GM12878 (cell line): Measurements from ENCODE around the gene SIGLEC6. TPM values are rescaled to one million over a fixed set of nuclear protein-coding genes. Genes with fewer than 3 reads are reported as not detected.

Experiments used
- ATAC-seq: fragments of 200-7000 bp; cut with Tn5 transposase; 3 replicates; pipeline ENCODE4 v1.9.1; 2020; ENCODE audit warnings: mild to moderate bottlenecking, moderate library complexity
- BruUV-seq: library from RNA; stranded (reverse); fragments of 400-500 nt; replicated peaks from 2 replicates; lab custom pipeline; 2021; lab: Mats Ljungman, UMichigan
- CTCF ChIA-PET: fragments of 300-600 bp; sonication (Branson Sonifier 250); formaldehyde crosslinking; extraction: SDS; loops from one replicate; lab custom pipeline; 2021; ENCODE audit warnings: inconsistent platforms; lab: Yijun Ruan, JAX
- POLR2A ChIA-PET: fragments of 350-600 bp; formaldehyde crosslinking; extraction: SDS; loops from one replicate; lab custom pipeline; 2021; ENCODE audit warnings: inconsistent platforms; lab: Charles Lee
- RAD21 ChIA-PET: fragments of 300-600 bp; sonication (Branson Sonifier 250); formaldehyde crosslinking; loops from one replicate; lab custom pipeline; 2023; ENCODE audit warnings: antibody characterized with exemption; ENCODE audit not compliant: unreplicated experiment; lab: Charles Lee
- SMC1A ChIA-PET: fragments of 300-600 bp; sonication (Branson Sonifier 250); formaldehyde crosslinking; loops from one replicate; lab custom pipeline; 2023; ENCODE audit not compliant: unreplicated experiment, uncharacterized antibody; lab: Charles Lee
- DNase-seq: peaks from one replicate; pipeline ENCODE4 v3.0.0-alpha.2; 2011; ENCODE audit warnings: low read depth, low spot score
- FAIRE-seq: peaks from 3 replicates; lab custom pipeline; 2011; peaks lifted over from hg19 to GRCh38; lab: Jason Lieb, UNC
- H2AFZ ChIP-seq: 2 replicates; pipeline ENCODE4 v1.6.0; 2011; ENCODE audit warnings: low read depth, low read length, control low read depth; ENCODE audit not compliant: control insufficient read depth
- H3K27ac ChIP-seq: 2 replicates; pipeline ENCODE4 v1.5.1; 2011; ENCODE audit warnings: control low read depth; ENCODE audit not compliant: control insufficient read depth, insufficient read depth
- H3K27me3 ChIP-seq, 2 experiments: replicated peaks in 1 of 2; 2 replicates each; pipeline versions ENCODE4 v1.6.0 to v1.6.1; 2011; ENCODE audit warnings: low read length in 1 of 2; ENCODE audit not compliant: control insufficient read depth in 2 of 2, insufficient read depth in 2 of 2
- H3K36me3 ChIP-seq, 2 experiments: 2 replicates each; pipeline ENCODE4 v1.5.1; 2011; ENCODE audit warnings: low read length in 1 of 2; ENCODE audit not compliant: control insufficient read depth in 2 of 2, insufficient read depth in 2 of 2
- H3K4me1 ChIP-seq: 2 replicates; pipeline ENCODE4 v1.6.1; 2011; ENCODE audit warnings: mild to moderate bottlenecking, low read length, moderate library complexity, mixed read lengths; ENCODE audit not compliant: control insufficient read depth, insufficient read depth
- H3K4me2 ChIP-seq: 2 replicates; pipeline ENCODE4 v1.6.0; 2011; ENCODE audit warnings: control low read depth; ENCODE audit not compliant: control insufficient read depth, insufficient read depth
- H3K4me3 ChIP-seq: fragments of 200-600 bp; sonication (generic); 2 replicates; pipeline ENCODE4 v1.5.1; 2016
- H3K79me2 ChIP-seq: 2 replicates; pipeline ENCODE4 v1.6.0; 2011; ENCODE audit warnings: low read length; ENCODE audit not compliant: control insufficient read depth, insufficient read depth
- H3K9ac ChIP-seq: 2 replicates; pipeline ENCODE4 v1.8.0; 2011; ENCODE audit warnings: low read length, control low read depth, mixed read lengths; ENCODE audit not compliant: control insufficient read depth, insufficient read depth
- H3K9me3 ChIP-seq: replicated peaks from 3 replicates; pipeline ENCODE4 v1.5.1; 2011; ENCODE audit warnings: mild to moderate bottlenecking, low read length; ENCODE audit not compliant: control insufficient read depth, insufficient read depth
- H4K20me1 ChIP-seq: 2 replicates; pipeline ENCODE4 v1.6.0; 2011; ENCODE audit not compliant: control insufficient read depth, insufficient read depth
- HCFC1 ChIP-seq: fragments of 150-350 bp; IDR thresholded peaks from 2 replicates; pipeline ENCODE4 v1.6.1; 2014; ENCODE audit warnings: low read length
- IKZF1 ChIP-seq: fragments of 450-650 bp; conservative IDR thresholded peaks from 2 replicates; pipeline ENCODE4 v1.6.1; 2017; ENCODE audit warnings: antibody characterized with exemption, mild to moderate bottlenecking
- PAX8 ChIP-seq: fragments of 450-650 bp; IDR thresholded peaks from 2 replicates; pipeline ENCODE4 v1.6.1; 2017; ENCODE audit warnings: mild to moderate bottlenecking, moderate library complexity
- RB1 ChIP-seq: fragments of 450-650 bp; formaldehyde crosslinking; IDR thresholded peaks from 2 replicates; pipeline ENCODE4 v1.6.1; 2017; ENCODE audit warnings: mild to moderate bottlenecking, borderline replicate concordance
- SPI1 ChIP-seq: IDR thresholded peaks from 2 replicates; pipeline ENCODE4 v1.6.1; 2011; ENCODE audit warnings: low read depth, mild to moderate bottlenecking, low read length, moderate library complexity, borderline replicate concordance; ENCODE audit not compliant: insufficient read depth
- WGBS: methylation state at CpG from one replicate; pipeline ENCODE4 v1.1.6; 2016; ENCODE audit warnings: low lambda C conversion rate; ENCODE audit not compliant: insufficient replicate concordance, insufficient coverage; ENCODE audit errors: missing lambda C conversion rate; 5-methylcytosine and 5-hydroxymethylcytosine counted together
- in situ Hi-C: fragments of 300-500 bp; cut with MboI; formaldehyde crosslinking; loops from 9 replicates; pipeline ENCODE4 v1.14.3; 2018; ENCODE audit warnings: mixed read lengths
- intact Hi-C: fragments of 100-400 bp; cut with micrococcal nuclease; formaldehyde crosslinking; loops from one replicate; pipeline ENCODE4 v1.14.2; 2022; ENCODE audit not compliant: unreplicated experiment
- polyA plus RNA-seq, 11 experiments: library from polyadenylated mRNA; depleted of rRNA in 4 of 11; unstranded in 6 of 11; stranded (reverse) in 5 of 11; fragments of >200 nt; fragmentation: Nextera tagmentation in 4 of 11; fragmentation: Illumina TruSeq in 1 of 11; extraction: Ambion mirVana in 4 of 11; extraction: Trizol in 1 of 11; gene quantifications; 1 replicate in 1 of 11; 2 replicates in 10 of 11; pipeline versions ENCODE4 v1.2.1 to v1.2.3, GENCODE V29; 2011 to 2016; ENCODE audit warnings: inconsistent platforms in 2 of 11, missing spikeins in 2 of 11, low read depth in 1 of 11
- total RNA-seq, 4 experiments: library from RNA; depleted of rRNA in 3 of 4; stranded (reverse); fragments of >200 nt in 3 of 4; fragmentation: Illumina TruSeq in 1 of 4; extraction: Trizol in 1 of 4; gene quantifications; 2 replicates each; pipeline versions ENCODE4 v1.2.1 to v1.2.3, GENCODE V29; 2013 to 2021
- TF ChIP-seq, protein P1 (sequence below): IDR thresholded peaks from 2 replicates; pipeline ENCODE4 v1.6.1; 2011; ENCODE audit warnings: borderline replicate concordance, low read depth, mild to moderate bottlenecking, moderate library complexity, low read length; ENCODE audit not compliant: insufficient read depth, poor library complexity, severe bottlenecking

Gene SIGLEC6
- total and polyA plus RNA-seq, 10 of the 15 experiments (the other 5 are each of a cell fraction or from before 2014, with no cell fraction given) = 0.08 to 0.40 (median 0.27) TPM; not detected in 2

DNA sequence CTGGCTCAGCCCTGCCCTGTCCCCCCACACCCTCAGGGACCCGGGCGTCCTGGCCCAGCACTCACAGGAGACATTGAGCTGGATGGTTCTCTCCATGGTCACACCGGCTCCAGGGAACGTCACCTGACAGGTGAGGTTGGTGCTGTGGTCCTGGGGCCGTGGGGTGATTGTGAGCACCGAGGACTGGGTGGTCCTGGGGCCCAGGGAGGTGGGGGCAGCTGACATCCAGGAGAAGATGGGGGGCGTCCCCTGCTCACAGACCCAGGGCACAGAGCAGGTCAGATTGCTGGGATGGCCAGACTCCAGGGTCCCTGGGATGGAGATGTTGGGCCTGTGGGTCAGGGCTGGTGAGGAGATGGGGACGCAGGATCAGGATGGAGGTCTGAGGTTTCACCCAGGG, 854 bp downstream of the SIGLEC6 start:
- Histone ChIP-seq H4K20me1 (no peaks in the 10 kb centered on the region), H3K4me1 (peaks cover 11% of the 10 kb centered on the region), H3K9me3 (no peaks in the 10 kb centered on the region), H3K27me3 (no peaks in the 10 kb centered on the region), H3K79me2 (no peaks in the 10 kb centered on the region), H3K27ac (no peak overlapping the region), H3K4me2 (no peak overlapping the region), H2AFZ (no peak overlapping the region), H3K4me3 (no peak overlapping the region), H3K9ac (no peak overlapping the region), H3K36me3 (no peaks in the 10 kb centered on the region)
- RAD21 ChIA-PET = interaction anchor here (0.6 kb wide), 1 partner anchor 46 kb away, joined by 3 read pairs; no protein-coding TSS in a partner anchor
- BruUV-seq = no TSS peak
- SMC1A ChIA-PET = no interaction called here
- TF ChIP-seq, protein P1, sequence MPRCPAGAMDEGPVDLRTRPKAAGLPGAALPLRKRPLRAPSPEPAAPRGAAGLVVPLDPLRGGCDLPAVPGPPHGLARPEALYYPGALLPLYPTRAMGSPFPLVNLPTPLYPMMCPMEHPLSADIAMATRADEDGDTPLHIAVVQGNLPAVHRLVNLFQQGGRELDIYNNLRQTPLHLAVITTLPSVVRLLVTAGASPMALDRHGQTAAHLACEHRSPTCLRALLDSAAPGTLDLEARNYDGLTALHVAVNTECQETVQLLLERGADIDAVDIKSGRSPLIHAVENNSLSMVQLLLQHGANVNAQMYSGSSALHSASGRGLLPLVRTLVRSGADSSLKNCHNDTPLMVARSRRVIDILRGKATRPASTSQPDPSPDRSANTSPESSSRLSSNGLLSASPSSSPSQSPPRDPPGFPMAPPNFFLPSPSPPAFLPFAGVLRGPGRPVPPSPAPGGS = no peak
- no peak for FAIRE-seq
- in situ Hi-C loops = no loop called here
- POLR2A ChIA-PET = no interaction called here
- WGBS = 27% methylated on average over 8 of the region's 8 CpGs
- no peak for DNase-seq
- no peak for ATAC-seq
- intact Hi-C loops = no loop called here
- CTCF ChIA-PET = no interaction called here

DNA sequence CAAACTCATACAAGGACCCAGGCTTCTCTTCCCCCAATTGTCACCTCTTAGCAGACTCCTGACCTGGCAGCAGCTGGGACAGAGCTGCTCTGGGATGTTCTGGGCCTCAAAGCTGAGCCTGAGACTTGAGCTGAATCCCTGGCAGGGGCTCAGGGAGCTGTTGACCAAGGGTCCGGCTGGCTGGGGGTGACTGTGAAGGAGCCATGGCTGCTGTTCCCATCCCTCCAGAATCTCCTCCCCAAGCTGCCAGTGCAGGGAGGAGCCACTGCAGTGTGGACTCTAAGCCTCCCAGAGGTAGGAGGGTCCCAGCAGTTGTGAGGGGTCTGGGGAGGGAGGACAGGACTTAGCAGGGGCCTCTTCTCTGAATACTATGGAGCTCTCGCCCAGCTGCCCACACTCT, 2.2 kb downstream of the SIGLEC6 start:
- ChIA-PET CTCF (interaction anchor here (1.4 kb wide), 1 partner anchor 14 kb away, joined by 6 read pairs; no protein-coding TSS in a partner anchor), SMC1A (interaction anchor here (0.6 to 0.9 kb wide), 2 partner anchors 112 to 420 kb away, joined by 3 read pairs; partner anchors contain the start of gene SIGLEC10), POLR2A (no interaction called here), RAD21 (no interaction called here)
- in situ Hi-C loops (no loop called here), intact Hi-C loops (no loop called here)
- no TSS peak for BruUV-seq
- no peak for FAIRE-seq
- Histone ChIP-seq H3K4me1 (peaks cover 11% of the 10 kb centered on the region), H3K4me3 (no peak overlapping the region), H3K27ac (no peak overlapping the region), H3K9ac (no peak overlapping the region), H3K27me3 (no peaks in the 10 kb centered on the region; a peak in 1 of 4 replicates), H2AFZ (no peak overlapping the region), H3K4me2 (no peak overlapping the region), H4K20me1 (no peaks in the 10 kb centered on the region), H3K79me2 (no peaks in the 10 kb centered on the region), H3K9me3 (no peaks in the 10 kb centered on the region), H3K36me3 (no peaks in the 10 kb centered on the region)
- ATAC-seq = no peak
- WGBS = 84% methylated on average over 2 of the region's 2 CpGs
- no peak for TF ChIP-seq SPI1
- no peak for TF ChIP-seq RB1
- TF ChIP-seq PAX8 = no peak
- no peak for TF ChIP-seq HCFC1
- TF ChIP-seq IKZF1 = no peak
- DNase-seq = no peak
